Aorta (tissue), 5 donors: ENCODE measurements around the gene LIX1L. TPM values are rescaled to one million over a fixed set of nuclear protein-coding genes. Genes with fewer than 3 reads are reported as not detected.

ENCODE experiments used
- ATAC-seq: fragments of 200-7000 bp; cut with Tn5 transposase; one replicate; pipeline ENCODE4 v1.9.1; 2022; ENCODE audit warnings: moderate library complexity; ENCODE audit not compliant: low FRiP score
- DNase-seq, 2 donors: peaks; one replicate each; pipeline ENCODE4 v3.0.0-alpha.2; 2020
- H3K27ac ChIP-seq, 2 donors: one replicate each; pipeline ENCODE4 v1.5.1; 2013; ENCODE audit warnings: low read length in 2 of 2, mild to moderate bottlenecking in 2 of 2, moderate library complexity in 2 of 2, control low read depth in 1 of 2, inconsistent platforms in 1 of 2, low read depth in 1 of 2
- H3K27me3 ChIP-seq, 2 donors: one replicate each; pipeline ENCODE4 v1.6.1; 2013; ENCODE audit warnings: control low read depth in 1 of 2, low read length in 1 of 2, mild to moderate bottlenecking in 1 of 2, moderate library complexity in 1 of 2; ENCODE audit not compliant: insufficient read depth in 2 of 2, control insufficient read depth in 1 of 2
- H3K36me3 ChIP-seq, 2 donors: one replicate each; pipeline ENCODE4 v1.6.1; 2013; ENCODE audit warnings: control low read depth in 1 of 2, low read length in 1 of 2, mild to moderate bottlenecking in 1 of 2; ENCODE audit not compliant: insufficient read depth in 2 of 2, control insufficient read depth in 1 of 2
- H3K4me1 ChIP-seq, 2 donors: one replicate each; pipeline ENCODE4 v1.6.1; 2013; ENCODE audit warnings: low read length in 2 of 2, control low read depth in 1 of 2, mild to moderate bottlenecking in 1 of 2, moderate library complexity in 1 of 2; ENCODE audit not compliant: insufficient read depth in 2 of 2, control insufficient read depth in 1 of 2
- H3K4me3 ChIP-seq, 2 donors: one replicate each; pipeline ENCODE4 v1.5.1; 2013; ENCODE audit warnings: low read length in 2 of 2, control low read depth in 1 of 2, mild to moderate bottlenecking in 1 of 2
- H3K9me3 ChIP-seq: one replicate; pipeline ENCODE4 v1.6.1; 2013; ENCODE audit warnings: mild to moderate bottlenecking, low read length; ENCODE audit not compliant: control insufficient read depth
- WGBS, 2 donors: extraction: QIAGEN DNeasy Blood & Tissue Kit; methylation state at CpG; one replicate each; pipeline ENCODE4 v1.1.7; 2013; 5-methylcytosine and 5-hydroxymethylcytosine counted together
- intact Hi-C, 2 donors: fragments of 100-400 bp; cut with DNase I; formaldehyde crosslinking; loops; one replicate each; pipeline versions ENCODE4 v1.14.2 to v1.15.0; 2022
- polyA plus RNA-seq, 2 donors: library from polyadenylated mRNA; stranded (reverse); fragments of 200-250 nt; gene quantifications; one replicate each; pipeline ENCODE4 v1.2.3, GENCODE V29; 2013
- total RNA-seq, 2 donors: library from RNA; stranded (reverse); fragmentation: NEBNext Ultra II Directional; extraction: Animal tissue kit (Norgen Biotek cat#: 25700); gene quantifications; one replicate each; pipeline ENCODE4 v1.2.1, GENCODE V29; 2021
- donor health status: healthy with polysubstance abuse.
- donor health status: Bipolar disorder and iron deficiency.
- donor health status: DM: no; HTN: no; CAD: no.
- donor health status: DM: no; HTN: no; CAD: no.
- donor health status: DM: yes; HTN: yes; CAD: no.

Gene LIX1L
- total and polyA plus RNA-seq, 4 donors, result 18.0 to 60.0 (median 41.3) TPM

DNA sequence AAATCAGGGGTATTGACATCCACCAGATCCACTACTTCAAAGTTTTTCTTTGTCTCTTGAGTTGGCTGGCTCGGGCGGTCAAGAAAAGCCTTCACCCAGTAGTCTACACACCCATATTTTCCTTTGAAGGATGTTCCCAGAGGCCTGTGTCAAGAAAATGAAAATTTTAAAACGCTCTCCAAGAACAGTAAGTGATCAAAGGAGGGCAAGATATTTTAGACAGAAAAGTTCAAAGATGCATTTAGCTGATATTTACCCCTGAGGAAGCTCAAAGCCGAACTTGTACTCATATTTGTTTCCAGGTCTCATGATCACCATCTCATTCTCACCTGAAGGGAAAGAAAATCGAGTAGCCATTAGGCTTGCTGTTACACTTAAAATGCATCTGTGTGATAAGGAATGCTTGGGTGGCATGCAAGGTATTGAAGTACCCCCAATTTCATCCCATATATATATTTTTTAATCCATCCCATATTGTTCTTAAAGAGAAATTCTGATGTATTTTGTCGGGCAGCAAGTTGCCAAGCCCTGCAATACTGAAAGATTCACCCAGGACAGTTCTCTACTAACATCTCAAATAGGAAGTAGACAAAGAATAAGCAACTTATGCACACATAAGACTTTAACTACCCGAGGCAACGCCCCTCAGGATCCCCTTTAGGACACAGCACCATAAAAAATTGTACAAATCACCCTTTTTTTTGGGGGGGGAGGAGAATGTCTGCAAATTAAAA, 37.5 kb upstream of the LIX1L start:
- Histone ChIP-seq H3K27me3 (no peaks in the 10 kb centered on the region), H3K4me1 (peaks cover 8 to 20% of the 10 kb centered on the region in 2 donors), H3K36me3 (peaks cover 6 to 8% of the 10 kb centered on the region in 2 donors), H3K27ac (peak overlapping the region; percentile 38 to 46), H3K4me3 (peak overlapping the region; percentile 73 to 90), H3K9me3 (no peaks in the 10 kb centered on the region)
- DNase-seq (no peak), ATAC-seq (no peak)
- 5 to 6% methylated on average over 8 of the region's 8 CpGs for WGBS, 2 donors
- intact Hi-C loops, result no loop called here

DNA sequence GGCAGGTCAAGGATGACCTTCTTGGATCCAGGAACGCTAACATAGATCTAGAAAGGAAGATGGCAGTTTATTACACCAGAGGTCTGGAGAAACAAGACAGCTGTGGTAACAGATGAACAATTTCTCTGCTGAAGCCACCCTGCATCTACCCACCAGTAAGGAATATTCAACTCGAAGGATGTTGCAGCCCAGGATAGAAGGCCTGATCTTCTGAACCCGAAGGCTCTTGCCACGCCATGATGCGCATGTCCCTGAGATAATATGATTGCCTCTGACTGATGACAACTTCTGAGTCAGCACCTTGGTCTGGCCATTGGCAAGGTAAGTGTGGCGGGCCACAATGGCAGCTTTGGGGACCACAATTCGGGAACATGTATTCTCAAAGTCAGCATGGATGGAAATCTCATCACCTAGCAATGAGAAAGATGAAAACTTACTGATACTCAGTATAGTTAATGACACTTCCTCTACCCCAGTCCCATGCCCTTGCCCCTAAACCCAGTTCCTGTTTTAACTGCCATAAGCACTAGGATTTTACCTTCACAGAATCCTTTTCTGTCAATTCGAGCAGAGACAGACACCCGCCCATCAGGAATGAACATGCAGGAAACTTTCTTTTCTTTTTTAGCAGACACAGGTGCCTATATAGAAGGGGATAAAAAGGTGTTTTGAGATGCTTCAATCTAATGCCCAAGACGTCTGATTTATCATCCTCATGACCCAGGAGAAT, 36.7 kb upstream of the LIX1L start:
- H3K4me1 ChIP-seq, result peaks cover 8 to 20% of the 10 kb centered on the region in 2 donors
- intact Hi-C loops, result no loop called here

DNA sequence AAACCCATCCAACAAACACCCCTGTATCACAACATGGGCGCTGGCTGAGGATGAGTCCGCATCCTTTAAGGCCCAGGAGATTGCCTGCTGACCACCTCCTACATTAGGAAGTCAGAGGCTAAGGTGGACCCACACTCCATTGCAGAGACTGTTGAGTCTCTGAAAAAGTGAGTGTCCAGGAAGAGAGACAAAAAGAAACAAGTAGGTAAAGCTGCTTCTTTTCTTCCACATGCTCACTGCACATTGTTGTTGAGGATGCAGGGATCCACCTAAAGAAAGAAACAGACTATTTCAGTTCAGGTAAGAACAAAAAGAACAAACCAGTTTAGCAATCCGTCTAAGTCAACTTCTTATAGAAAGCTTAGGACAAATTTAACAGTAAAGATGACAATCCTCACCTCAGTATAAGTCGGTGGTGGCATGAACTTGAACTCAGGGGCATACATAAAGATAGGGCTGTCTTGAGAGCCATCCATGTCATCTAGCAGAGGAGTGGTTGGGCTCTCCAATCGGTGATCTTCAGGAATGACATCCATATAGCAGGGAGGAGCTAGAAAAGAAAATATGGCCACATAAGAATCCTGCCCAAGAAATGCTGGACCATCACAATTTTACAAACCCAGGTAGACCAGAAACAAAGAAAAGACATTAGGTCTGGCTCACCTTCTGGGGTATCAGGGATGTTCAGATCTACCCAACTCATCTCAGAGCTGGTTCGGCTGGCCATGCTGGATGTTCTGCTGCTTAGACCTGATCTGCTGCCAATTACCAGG, 36.0 kb upstream of the LIX1L start:
- no peak for ATAC-seq

More for the DNA sequence above, 36.7 kb upstream of the LIX1L start:
- peaks cover 6 to 8% of the 10 kb centered on the region in 2 donors for H3K36me3 ChIP-seq
- no peaks in the 10 kb centered on the region for H3K27me3 ChIP-seq
- no peaks in the 10 kb centered on the region for H3K9me3 ChIP-seq
- H3K4me3 ChIP-seq, result peak overlapping the region; percentile 73 to 90
- H3K27ac ChIP-seq, result peak overlapping the region in 1 of 2 donors; percentile 60
- ATAC-seq (no peak), DNase-seq (no peak)
- WGBS, 2 donors, result 73 to 78% methylated on average over 10 of the region's 10 CpGs

DNA sequence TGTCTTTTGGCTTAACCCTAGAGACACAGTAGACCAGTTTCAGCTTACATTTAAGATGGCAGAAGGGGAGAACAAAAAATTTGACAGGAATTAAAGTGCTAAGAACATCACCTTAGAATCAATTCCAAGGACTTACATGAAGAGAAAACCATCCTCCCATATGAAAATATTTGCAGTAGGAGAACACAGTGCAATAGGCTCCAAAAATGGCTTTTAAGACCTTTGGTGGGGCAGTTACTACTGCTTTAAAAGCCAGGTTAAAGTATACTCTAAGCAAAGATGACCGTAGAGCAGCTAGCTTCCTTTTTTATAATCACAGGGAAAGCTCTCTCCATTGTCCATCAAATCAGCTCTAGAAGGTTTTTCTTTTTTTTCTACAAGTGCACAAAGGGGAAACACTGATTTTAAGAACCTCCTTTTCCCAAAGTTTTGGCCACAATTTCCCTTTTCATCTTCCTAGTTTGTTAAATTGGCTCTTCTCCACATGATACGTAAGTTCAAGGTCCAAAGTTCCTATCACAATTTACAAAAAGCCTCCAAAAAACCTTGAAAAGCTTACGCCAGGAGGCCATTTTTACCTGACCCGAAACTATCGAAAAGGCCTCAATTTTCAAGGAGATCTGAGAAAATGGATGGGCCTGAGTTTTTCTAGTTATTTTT, 35.3 kb upstream of the LIX1L start:
- H3K4me3 ChIP-seq, result peak overlapping the region in 1 of 2 donors; percentile 90
- no peaks in the 10 kb centered on the region for H3K9me3 ChIP-seq
- H3K4me1 ChIP-seq, result peaks cover 8 to 20% of the 10 kb centered on the region in 2 donors
- H3K27ac ChIP-seq, result peak overlapping the region in 1 of 2 donors; percentile 28
- intact Hi-C loops, result no loop called here
- DNase-seq (no peak), ATAC-seq (no peak)
- H3K36me3 ChIP-seq, result peaks cover 6 to 8% of the 10 kb centered on the region in 2 donors
- H3K27me3 ChIP-seq, result no peaks in the 10 kb centered on the region
- WGBS, 2 donors, result 81 to 85% methylated on average over 5 of the region's 5 CpGs

More for the DNA sequence above, 36.0 kb upstream of the LIX1L start:
- H3K4me3 ChIP-seq, result peak overlapping the region; percentile 73 to 90
- peaks cover 6 to 8% of the 10 kb centered on the region in 2 donors for H3K36me3 ChIP-seq
- no peak for DNase-seq
- no peak overlapping the region for H3K27ac ChIP-seq
- intact Hi-C loops, result no loop called here
- H3K27me3 ChIP-seq, result no peaks in the 10 kb centered on the region
- H3K9me3 ChIP-seq, result no peaks in the 10 kb centered on the region
- peaks cover 8 to 20% of the 10 kb centered on the region in 2 donors for H3K4me1 ChIP-seq
- 77 to 84% methylated on average over 6 of the region's 6 CpGs for WGBS, 2 donors

DNA sequence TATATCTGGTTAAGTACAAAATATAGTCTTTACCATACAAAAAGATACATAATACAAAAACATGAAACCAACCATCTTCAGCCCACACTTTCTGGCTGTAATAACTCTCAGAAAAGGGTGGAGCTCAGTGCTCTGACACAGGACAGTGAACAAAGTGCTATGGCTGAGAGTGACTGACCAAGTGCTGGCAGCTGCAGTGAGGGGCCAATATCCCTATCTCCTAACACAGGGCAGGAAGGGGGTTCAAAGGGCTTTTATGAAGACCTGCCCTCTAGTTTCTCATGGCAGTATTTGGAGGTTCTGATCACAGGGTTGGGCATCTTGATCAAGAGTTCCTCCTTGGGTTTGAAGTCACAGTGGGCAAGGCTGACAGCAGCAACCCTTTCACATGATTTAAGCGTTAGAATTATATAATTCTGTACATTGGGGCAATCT, 34.7 kb upstream of the LIX1L start:
- Histone ChIP-seq H3K9me3 (no peaks in the 10 kb centered on the region), H3K27me3 (no peaks in the 10 kb centered on the region), H3K27ac (peak overlapping the region; percentile 28 to 62), H3K4me3 (no peak overlapping the region), H3K36me3 (peaks cover 6 to 8% of the 10 kb centered on the region in 2 donors), H3K4me1 (peaks cover 8 to 20% of the 10 kb centered on the region in 2 donors)
- intact Hi-C loops, result no loop called here
- DNase-seq (no peak), ATAC-seq (no peak)
- WGBS, 2 donors, result 71 to 80% methylated on average over 1 of the region's 1 CpG

DNA sequence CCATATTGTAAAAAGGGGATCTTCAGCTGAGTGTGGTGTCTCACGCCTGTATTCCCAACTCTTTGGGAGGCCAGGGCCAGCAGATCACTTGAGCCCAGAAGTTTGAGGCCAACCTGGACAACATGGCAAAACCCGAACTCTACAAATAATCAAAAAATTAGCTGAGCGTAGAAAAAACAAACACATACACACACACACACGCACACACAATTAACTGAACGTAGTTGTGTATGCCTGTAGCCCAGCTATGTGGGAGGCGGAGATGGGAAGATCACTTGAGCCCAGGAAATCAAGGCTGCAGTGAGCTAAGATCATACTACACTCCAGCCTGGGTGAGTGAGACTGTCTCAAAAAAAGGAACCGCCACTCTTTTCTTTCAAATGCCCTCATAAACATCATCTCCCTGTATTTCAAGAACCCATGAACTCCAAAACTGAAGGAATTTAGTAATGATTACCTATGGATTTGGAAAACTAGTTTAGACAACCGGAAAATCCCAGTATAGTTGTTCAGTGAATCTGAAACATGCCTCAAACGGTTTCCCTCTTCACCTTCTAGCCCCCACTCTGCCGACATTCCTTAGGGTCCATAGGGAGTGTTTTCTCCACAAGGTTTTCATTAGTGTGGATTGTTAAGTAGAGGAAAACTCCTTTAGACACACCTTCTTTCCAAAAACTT, 34.1 kb upstream of the LIX1L start:
- H3K27me3 ChIP-seq, result no peaks in the 10 kb centered on the region
- peak overlapping the region in 1 of 2 donors; percentile 32 for H3K27ac ChIP-seq
- peaks cover 6 to 8% of the 10 kb centered on the region in 2 donors for H3K36me3 ChIP-seq
- ATAC-seq (no peak), DNase-seq (no peak)
- intact Hi-C loops, result no loop called here
- 79 to 80% methylated on average over 10 of the region's 10 CpGs for WGBS, 2 donors
- H3K4me1 ChIP-seq, result peaks cover 8 to 20% of the 10 kb centered on the region in 2 donors
- H3K4me3 ChIP-seq, result no peak overlapping the region
- no peaks in the 10 kb centered on the region for H3K9me3 ChIP-seq

DNA sequence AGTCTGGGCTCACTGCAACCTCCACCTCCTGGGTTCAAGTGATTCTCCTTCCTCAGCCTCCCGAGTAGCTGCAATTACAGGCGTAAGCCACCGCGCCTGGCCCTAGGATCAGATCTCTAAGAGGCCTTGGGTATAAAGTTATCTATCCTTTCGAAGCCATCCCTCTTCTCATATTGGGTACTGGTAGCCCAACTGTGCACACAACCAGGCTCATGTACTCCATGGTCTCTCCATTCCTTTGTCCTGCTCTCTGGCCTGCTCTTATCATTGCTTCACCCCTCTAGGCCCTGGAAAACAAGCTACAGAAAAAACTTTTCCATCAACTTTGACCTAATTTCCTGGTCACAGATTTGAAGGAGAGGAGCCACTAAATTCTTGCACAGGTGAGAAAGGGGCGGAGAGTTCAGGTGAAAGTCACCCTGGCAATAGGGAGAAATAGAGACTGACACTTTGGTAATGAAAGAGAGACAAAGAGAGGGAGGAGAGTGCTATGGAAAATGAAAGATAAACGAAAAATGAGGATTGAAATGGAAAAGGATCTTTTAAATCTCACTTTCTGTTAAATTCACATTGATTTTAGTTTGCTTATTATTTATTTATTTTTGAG, 32.5 kb upstream of the LIX1L start:
- Histone ChIP-seq H3K27ac (no peak overlapping the region), H3K9me3 (no peaks in the 10 kb centered on the region), H3K27me3 (no peaks in the 10 kb centered on the region), H3K4me3 (no peak overlapping the region), H3K4me1 (peaks cover 8 to 20% of the 10 kb centered on the region in 2 donors), H3K36me3 (peaks cover 6 to 8% of the 10 kb centered on the region in 2 donors)
- WGBS, 2 donors, result 92 to 94% methylated on average over 7 of the region's 7 CpGs
- intact Hi-C loops, result no loop called here
- ATAC-seq, result no peak
- no peak for DNase-seq
